ENCODE results near the gene MTF2. TPM values are rescaled to one million over a fixed set of nuclear protein-coding genes. Genes with fewer than 3 reads are reported as not detected.

The MTF2 gene
- total RNA-seq = 12.6 and 14.8 TPM in 2 replicates

DNA sequence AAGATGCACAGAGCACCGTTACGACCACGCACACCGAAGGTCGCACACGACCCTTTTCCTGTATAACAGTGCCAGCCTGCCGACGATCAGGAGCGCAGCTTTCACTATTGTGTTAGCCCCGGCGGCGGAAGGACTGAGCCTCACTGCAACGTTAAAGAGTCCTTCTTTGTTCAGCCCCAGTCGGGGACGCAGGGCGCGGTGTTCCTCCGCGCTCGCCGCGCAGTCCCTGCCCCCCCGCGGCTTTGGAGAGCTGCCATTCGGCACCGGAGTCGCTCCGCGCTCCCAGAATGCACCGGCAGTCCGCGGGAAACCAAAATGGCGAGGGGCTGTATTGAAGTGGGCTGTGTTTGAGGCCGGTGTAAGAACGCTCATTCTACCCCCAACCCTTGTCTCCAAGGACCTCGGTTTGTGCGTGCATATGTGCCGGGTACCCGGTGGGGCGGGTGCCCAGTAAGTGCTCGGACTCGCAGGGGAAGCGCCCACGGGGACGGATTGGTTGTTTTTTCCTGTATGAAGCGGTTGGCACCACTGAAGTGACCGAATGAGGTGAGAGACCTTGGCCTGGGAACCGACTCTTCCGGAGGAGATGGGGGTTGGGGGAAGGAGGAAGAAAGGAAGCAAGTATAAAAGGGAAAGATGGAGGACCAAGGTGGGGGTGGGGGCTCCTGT is at the start of gene MTF2:
TSS of gene MTF2 (plus strand) at position 298 of the 669 bp plus-strand sequence. CDS start at position 542, 244 bp downstream.

GRCh38 chr1:93179886-93180722 is 101.0 kb downstream of the MTF2 start, which contains the start of gene TMED5:
Gene TMED5, minus strand, starts transcription at chr1:93180413. Its CDS starts 171 bp downstream, at chr1:93180242.

GRCh38 chr1:93180723-93181613 is 101.9 kb downstream of the MTF2 start, which contains the start of gene CCDC18:
Gene CCDC18, plus strand, starts transcription at chr1:93180724. Its CDS starts 2,638 bp downstream, at chr1:93183362.

Other genes with a start within 250 kb of the MTF2 start
- gene RPL5, start 247.2 kb upstream of the MTF2 start, total RNA-seq = 1,154 and 1,218 TPM in 2 replicates
- 5.0 and 7.3 TPM in 2 replicates for gene DIPK1A, start 117.8 kb upstream of the MTF2 start, total RNA-seq
- 45.9 and 47.0 TPM in 2 replicates for gene TMED5, start 101.1 kb downstream of the MTF2 start, total RNA-seq
- gene CCDC18, start 101.4 kb downstream of the MTF2 start, total RNA-seq = 8.9 and 11.5 TPM in 2 replicates

All from bronchial smooth muscle cell (primary cell).